NT2/D1 (cell line): ENCODE results near the gene PAK3.

Experiments used
- SUZ12 ChIP-seq: IDR thresholded peaks from 2 replicates; pipeline ENCODE4 v1.6.1; 2011; ENCODE audit not compliant: insufficient read length, insufficient read depth; ENCODE audit errors: extremely low read depth
- ZNF274 ChIP-seq: IDR thresholded peaks from 2 replicates; pipeline ENCODE4 v1.6.1; 2011; ENCODE audit warnings: mild to moderate bottlenecking, low read depth, low read length

DNA sequence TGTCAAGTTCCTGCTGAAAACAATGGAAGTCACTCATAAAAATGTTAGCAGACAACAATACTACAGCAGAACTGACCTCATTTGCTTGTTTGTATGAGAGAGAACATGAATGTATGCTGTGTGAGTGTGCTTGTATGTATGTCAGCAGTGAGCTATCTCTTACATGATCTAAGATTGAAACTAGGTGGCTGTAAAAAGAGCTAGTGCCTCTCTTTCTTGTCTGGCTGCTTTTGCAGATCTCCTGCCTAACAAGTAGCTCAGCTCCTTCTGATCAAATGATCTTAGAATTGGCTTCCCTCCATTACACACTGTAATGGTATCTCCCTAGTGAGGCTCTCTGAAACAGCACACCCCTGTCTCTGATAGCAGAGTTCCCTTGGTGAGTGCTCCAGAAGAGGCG is 20.7 kb downstream of the PAK3 start:
- no peak for TF ChIP-seq ZNF274
- no peak for TF ChIP-seq SUZ12
